Activated CD4-positive, alpha-beta T cell treated with anti-CD3 and anti-CD28 coated beads, Interleukin-2, amount 10 ng/mL, durations not matched to agents 7 days and 5 days (primary cell): ENCODE measurements around the gene TAOK3. TPM values are rescaled to one million over a fixed set of nuclear protein-coding genes. Genes with fewer than 3 reads are reported as not detected.

ENCODE experiments used
- CTCF ChIA-PET: fragments of 350-600 bp; sonication (Branson Sonifier 250); formaldehyde crosslinking; loops from one replicate; lab custom pipeline; 2021; ENCODE audit warnings: antibody characterized with exemption; lab: Charles Lee
- POLR2A ChIA-PET: fragments of 350-600 bp; sonication (Branson Sonifier 250); formaldehyde crosslinking; loops from one replicate; lab custom pipeline; 2021; ENCODE audit warnings: antibody characterized with exemption; lab: Charles Lee
- DNase-seq: peaks from one replicate; pipeline ENCODE4 v3.0.0-alpha.2; 2020
- H3K27ac Mint-ChIP-seq: one replicate; pipeline ENCODE4 v1.8.0; 2021; ENCODE audit warnings: mild to moderate bottlenecking, moderate library complexity, mixed read lengths
- H3K27me3 Mint-ChIP-seq: one replicate; pipeline ENCODE4 v1.8.0; 2021; ENCODE audit warnings: mixed read lengths
- H3K36me3 Mint-ChIP-seq: one replicate; pipeline ENCODE4 v1.8.0; 2021; ENCODE audit warnings: low read depth, mixed read lengths
- H3K4me1 Mint-ChIP-seq: one replicate; pipeline ENCODE4 v1.8.0; 2021; ENCODE audit warnings: mixed read lengths
- H3K4me3 Mint-ChIP-seq: one replicate; pipeline ENCODE4 v1.8.0; 2021; ENCODE audit warnings: mild to moderate bottlenecking, moderate library complexity, mixed read lengths
- H3K9me3 Mint-ChIP-seq: one replicate; pipeline ENCODE4 v1.8.0; 2021; ENCODE audit warnings: mixed read lengths
- total RNA-seq, 2 experiments: library from RNA; stranded (reverse); gene quantifications; one replicate each; pipeline ENCODE4 v1.2.3, GENCODE V29; 2021

Gene TAOK3
- total RNA-seq, 2 experiments from 2014 or later = 52.5 to 63.3 TPM

GRCh38 chr12:118107694-118108093 is 265.0 kb downstream of the TAOK3 start:
- CTCF ChIA-PET = no interaction called here
- Mint-ChIP-seq H3K27me3 (peaks cover 8% of the 10 kb centered on the region), H3K9me3 (no peaks in the 10 kb centered on the region), H3K27ac (no peak overlapping the region), H3K4me3 (no peak overlapping the region), H3K36me3 (no peaks in the 10 kb centered on the region), H3K4me1 (peaks cover 6% of the 10 kb centered on the region)
- no peak for DNase-seq
- POLR2A ChIA-PET = no interaction called here

GRCh38 chr12:118107011-118107410 is 265.7 kb downstream of the TAOK3 start:
- H3K9me3 Mint-ChIP-seq = no peaks in the 10 kb centered on the region
- peaks cover 6% of the 10 kb centered on the region for H3K4me1 Mint-ChIP-seq
- peaks cover 13% of the 10 kb centered on the region for H3K27me3 Mint-ChIP-seq
- CTCF ChIA-PET = no interaction called here
- no peak for DNase-seq
- H3K4me3 Mint-ChIP-seq = no peak overlapping the region
- H3K27ac Mint-ChIP-seq = no peak overlapping the region
- H3K36me3 Mint-ChIP-seq = no peaks in the 10 kb centered on the region
- POLR2A ChIA-PET = no interaction called here

GRCh38 chr12:118103601-118104382 is 268.9 kb downstream of the TAOK3 start, which contains the start of gene VSIG10:
VSIG10 (minus strand) TSS chr12:118104011; CDS start chr12:118103671, 340 bp downstream.
- H3K4me3 Mint-ChIP-seq = peak within 1 kb of the TSS; percentile 80
- no peaks in the 10 kb centered on the region for H3K36me3 Mint-ChIP-seq
- ChIA-PET POLR2A (no interaction called here), CTCF (interaction anchor here (0.6 to 0.8 kb wide), 2 partner anchors 40 to 450 kb away, joined by 3 to 5 read pairs; no protein-coding TSS in a partner anchor)
- peak; percentile 12 for DNase-seq
- no peaks in the 10 kb centered on the region for H3K9me3 Mint-ChIP-seq
- H3K27ac Mint-ChIP-seq = peak within 1 kb of the TSS; percentile 47
- peaks cover 18% of the 10 kb centered on the region for H3K27me3 Mint-ChIP-seq
- H3K4me1 Mint-ChIP-seq = peaks cover 6% of the 10 kb centered on the region

DNA sequence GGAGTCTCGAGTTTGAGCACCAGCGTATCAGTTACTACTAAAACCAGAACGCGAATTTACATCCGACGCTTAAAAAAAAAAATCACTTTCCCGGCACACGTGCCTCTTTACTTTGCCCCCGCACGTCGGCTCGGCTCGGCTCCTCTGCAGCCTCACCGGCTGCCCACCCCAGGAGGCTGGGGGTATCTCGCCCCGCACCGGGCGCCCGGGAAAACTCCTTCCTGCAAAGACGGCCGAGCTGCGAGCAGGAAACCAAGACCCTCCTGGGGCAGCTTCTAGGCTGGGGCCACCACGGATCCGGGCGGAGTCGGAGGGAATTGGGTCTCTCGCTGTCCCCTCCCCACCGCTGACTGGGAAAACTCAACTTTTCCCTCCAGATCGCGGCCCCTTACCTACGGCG is 269.5 kb downstream of the TAOK3 start:
- DNase-seq = peak; percentile 6
- POLR2A ChIA-PET = no interaction called here

DNA sequence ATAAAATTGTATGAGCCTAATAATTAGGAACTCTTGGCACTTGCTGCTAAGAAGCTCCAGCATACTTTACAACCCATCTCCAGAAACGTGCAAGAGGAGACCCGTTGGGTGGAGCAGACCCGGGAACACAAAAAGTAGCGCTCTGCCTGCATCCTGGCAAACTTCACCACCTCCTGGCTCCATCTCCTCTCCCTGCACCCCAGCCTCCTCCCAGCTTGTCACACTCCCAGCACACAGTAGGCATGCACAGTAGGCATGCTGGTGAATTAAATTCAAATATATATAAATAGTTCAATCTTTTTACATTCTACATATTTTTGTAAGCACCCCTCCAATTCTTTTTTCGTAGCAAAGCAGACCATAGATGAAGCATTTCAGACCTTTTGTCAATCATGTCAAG is 270.1 kb downstream of the TAOK3 start:
- peaks cover 18% of the 10 kb centered on the region for H3K27me3 Mint-ChIP-seq
- no peak overlapping the region for H3K27ac Mint-ChIP-seq
- DNase-seq = no peak
- ChIA-PET POLR2A (interaction anchor here (0.5 kb wide), 1 partner anchor 9 kb away, joined by 3 read pairs; no protein-coding TSS in a partner anchor), CTCF (interaction anchor here (0.6 kb wide), 1 partner anchor 78 kb away, joined by 3 read pairs; no protein-coding TSS in a partner anchor)
- H3K36me3 Mint-ChIP-seq = no peaks in the 10 kb centered on the region
- peak overlapping the region; percentile 80 for H3K4me3 Mint-ChIP-seq
- H3K9me3 Mint-ChIP-seq = no peaks in the 10 kb centered on the region
- H3K4me1 Mint-ChIP-seq = peaks cover 6% of the 10 kb centered on the region

More for the DNA sequence above, 269.5 kb downstream of the TAOK3 start:
- H3K27me3 Mint-ChIP-seq = peaks cover 18% of the 10 kb centered on the region
- H3K4me3 Mint-ChIP-seq = peak overlapping the region; percentile 80
- CTCF ChIA-PET = interaction anchor here (0.6 kb wide), 1 partner anchor 451 kb away, joined by 5 read pairs; no protein-coding TSS in a partner anchor
- H3K4me1 Mint-ChIP-seq = peaks cover 6% of the 10 kb centered on the region
- H3K9me3 Mint-ChIP-seq = no peaks in the 10 kb centered on the region
- no peaks in the 10 kb centered on the region for H3K36me3 Mint-ChIP-seq
- H3K27ac Mint-ChIP-seq = no peak overlapping the region

DNA sequence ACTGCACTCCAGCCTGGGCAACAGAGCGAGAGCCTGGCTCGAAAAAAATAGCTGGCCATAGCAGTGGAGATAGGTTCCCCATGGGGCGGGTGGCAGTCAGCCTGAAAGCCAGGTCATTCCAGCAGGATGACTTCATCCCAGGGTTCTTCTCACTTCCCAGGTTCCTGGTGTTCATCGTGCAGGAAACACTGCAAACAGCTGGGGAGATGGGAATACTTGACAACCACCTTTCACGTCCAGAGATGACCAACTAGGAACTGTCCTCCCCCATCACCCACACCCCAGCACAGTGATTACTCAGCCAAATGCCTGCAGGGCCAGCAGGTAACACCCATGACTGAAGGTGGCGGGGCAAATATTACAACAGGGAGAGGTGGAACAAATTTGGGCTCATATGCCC is 270.6 kb downstream of the TAOK3 start:
- CTCF ChIA-PET = interaction anchor here (0.6 to 1.1 kb wide), 2 partner anchors 15 to 78 kb away, joined by 3 read pairs; no protein-coding TSS in a partner anchor

DNA sequence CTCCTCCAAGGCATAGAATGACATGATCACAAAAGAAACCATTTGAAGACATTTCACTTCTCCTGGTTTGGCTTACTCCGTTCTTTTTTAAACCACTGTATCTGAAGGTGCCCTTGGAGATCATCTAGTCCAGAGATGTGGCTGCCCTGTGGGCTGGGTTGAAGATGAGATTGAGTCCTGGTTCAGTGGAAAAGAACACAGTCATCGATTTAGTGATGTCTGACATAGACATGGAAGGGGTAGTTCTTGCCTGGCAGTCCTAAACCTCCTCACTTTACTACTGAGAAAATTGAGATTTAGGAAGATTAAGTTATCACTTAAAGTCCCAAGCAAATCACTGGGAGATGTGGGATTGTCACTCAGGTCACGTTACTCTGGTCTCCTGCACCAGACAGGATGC is 271.7 kb downstream of the TAOK3 start:
- Mint-ChIP-seq H3K36me3 (no peaks in the 10 kb centered on the region), H3K27ac (no peak overlapping the region), H3K4me1 (peaks cover 6% of the 10 kb centered on the region), H3K27me3 (peaks cover 18% of the 10 kb centered on the region), H3K9me3 (no peaks in the 10 kb centered on the region), H3K4me3 (no peak overlapping the region)
- ChIA-PET POLR2A (interaction anchor here (0.9 kb wide), 1 partner anchor 187 kb away, joined by 3 read pairs; no protein-coding TSS in a partner anchor), CTCF (interaction anchor here (1.1 kb wide), 1 partner anchor 16 kb away, joined by 3 read pairs; no protein-coding TSS in a partner anchor)
- no peak for DNase-seq

More for the DNA sequence above, 270.6 kb downstream of the TAOK3 start:
- H3K27me3 Mint-ChIP-seq = peaks cover 18% of the 10 kb centered on the region
- H3K27ac Mint-ChIP-seq = no peak overlapping the region
- H3K4me3 Mint-ChIP-seq = no peak overlapping the region
- no peaks in the 10 kb centered on the region for H3K9me3 Mint-ChIP-seq
- H3K36me3 Mint-ChIP-seq = no peaks in the 10 kb centered on the region
- no peak for DNase-seq
- POLR2A ChIA-PET = interaction anchor here (0.5 kb wide), 1 partner anchor 8 kb away, joined by 3 read pairs; no protein-coding TSS in a partner anchor
- peaks cover 6% of the 10 kb centered on the region for H3K4me1 Mint-ChIP-seq

Other genes with a start within 250 kb of the TAOK3 start
- 100 to 1,000 TPM in 1 of 2 experiments, 10 to 100 TPM in 1; 96.3 to 104 TPM for gene PEBP1, start 236.8 kb downstream of the TAOK3 start, total RNA-seq
- 10 to 100 TPM; 23.8 to 25.4 TPM for gene SUDS3, start 3.6 kb upstream of the TAOK3 start, total RNA-seq